Left ventricle myocardium inferior (tissue), 1 donor: ENCODE data around the gene LRRC37A3. TPM values are rescaled to one million over a fixed set of nuclear protein-coding genes. Genes with fewer than 3 reads are reported as not detected.
"Not testable (repeated sequence)": the region's sequence is repeated elsewhere in the genome, so short reads cannot be mapped to it uniquely, and the experiment has no call there.

Experiments
- DNase-seq: peaks from one replicate; pipeline ENCODE4 v3.0.0-alpha.2; 2020
- H3K27ac ChIP-seq: fragments of 200-600 bp; replicated peaks from 2 replicates; pipeline ENCODE4 v1.8.0; 2021
- H3K27me3 ChIP-seq: fragments of 200-600 bp; 2 replicates; pipeline ENCODE4 v1.8.0; 2021; ENCODE audit warnings: low read depth
- H3K36me3 ChIP-seq: fragments of 200-600 bp; 2 replicates; pipeline ENCODE4 v1.8.0; 2021
- H3K4me1 ChIP-seq: fragments of 200-600 bp; 2 replicates; pipeline ENCODE4 v1.8.0; 2021
- H3K4me3 ChIP-seq: fragments of 200-600 bp; 2 replicates; pipeline ENCODE4 v1.8.0; 2021; ENCODE audit warnings: mild to moderate bottlenecking, moderate library complexity
- H3K9me3 ChIP-seq: fragments of 200-600 bp; replicated peaks from 2 replicates; pipeline ENCODE4 v1.8.0; 2021
- CTCF ChIP-seq: fragments of 200-600 bp; IDR thresholded peaks from 2 replicates; pipeline ENCODE4 v1.8.0; 2021; ENCODE audit warnings: antibody characterized with exemption, mild to moderate bottlenecking, borderline replicate concordance
- intact Hi-C: fragments of 100-400 bp; cut with micrococcal nuclease; formaldehyde crosslinking; loops from one replicate; pipeline ENCODE4 v1.11.0; 2022
- total RNA-seq: library from RNA; stranded (reverse); fragmentation: NEBNext Ultra II Directional; extraction: Animal tissue kit (Norgen Biotek cat#: 25700); gene quantifications from one replicate; pipeline ENCODE4 v1.2.1, GENCODE V29; 2021
- donor health status: DM: no; HTN: yes; CAD: no; lungs with severe emphysema.

The LRRC37A3 gene
- total RNA-seq, 1 donor from 2014 or later: 3.5 TPM

DNA sequence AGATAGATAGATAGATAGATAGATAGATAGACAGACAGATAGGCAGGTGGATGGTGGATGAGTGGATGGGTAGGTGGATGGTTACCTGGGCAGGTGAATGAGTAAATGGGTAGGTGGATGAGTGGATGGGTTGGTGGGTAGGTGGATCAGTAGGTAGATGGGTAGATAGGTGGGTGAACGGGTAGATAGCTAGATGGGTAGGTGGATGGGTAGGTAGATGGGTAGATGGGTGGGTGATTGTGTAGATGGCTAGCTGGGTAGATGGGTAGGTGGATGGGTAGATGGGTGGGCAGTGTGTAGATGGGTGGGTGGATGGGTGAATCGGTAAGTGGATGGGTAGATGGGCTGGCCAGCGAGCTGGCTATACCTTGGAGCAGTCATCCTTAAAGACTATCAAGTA is 21.8 kb upstream of the LRRC37A3 start:
- Histone ChIP-seq H3K36me3 (no peaks in the 10 kb centered on the region), H3K27ac (no peak overlapping the region), H3K9me3 (no peaks in the 10 kb centered on the region), H3K4me1 (no peaks in the 10 kb centered on the region), H3K27me3 (no peaks in the 10 kb centered on the region), H3K4me3 (no peak overlapping the region)
- intact Hi-C loops: no loop called here
- no peak for TF ChIP-seq CTCF
- no peak for DNase-seq

GRCh38 chr17:64940055-64940454 is 20.8 kb upstream of the LRRC37A3 start:
- H3K4me3 ChIP-seq: no peak overlapping the region
- TF ChIP-seq CTCF: no peak
- no peak overlapping the region for H3K27ac ChIP-seq
- DNase-seq: no peak
- H3K36me3 ChIP-seq: no peaks in the 10 kb centered on the region
- no peaks in the 10 kb centered on the region for H3K9me3 ChIP-seq
- no peaks in the 10 kb centered on the region for H3K4me1 ChIP-seq
- H3K27me3 ChIP-seq: no peaks in the 10 kb centered on the region
- intact Hi-C loops: no loop called here

DNA sequence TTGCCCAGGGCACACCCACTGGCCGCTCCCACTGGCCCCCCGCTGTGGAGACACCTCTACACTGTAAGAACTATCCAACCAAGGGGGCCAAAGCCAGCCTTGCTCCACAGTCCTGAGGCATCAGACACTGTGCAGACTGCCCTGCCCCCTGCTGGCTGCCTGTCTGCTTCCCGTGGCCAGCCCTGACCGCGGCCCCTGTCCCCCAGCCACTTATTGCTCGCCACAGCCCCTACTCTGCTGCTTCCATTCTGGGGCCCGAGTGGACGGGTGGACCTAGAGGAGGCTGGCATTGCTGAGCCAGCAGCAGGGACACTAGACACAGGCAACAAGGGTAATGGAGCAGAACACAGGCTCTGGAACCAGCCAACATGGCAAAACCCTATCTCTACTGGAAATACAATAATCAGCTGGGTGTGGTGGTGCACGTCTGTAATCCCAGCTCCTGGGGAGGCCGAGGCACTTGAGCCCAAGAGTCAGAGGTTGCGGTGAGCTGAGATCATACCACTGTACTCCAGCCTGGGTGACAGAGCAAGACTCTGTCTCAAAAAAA is 19.7 kb upstream of the LRRC37A3 start:
- peak; percentile 39 for DNase-seq
- Histone ChIP-seq H3K9me3 (no peaks in the 10 kb centered on the region), H3K27me3 (no peaks in the 10 kb centered on the region), H3K36me3 (no peaks in the 10 kb centered on the region), H3K27ac (no peak overlapping the region), H3K4me3 (no peak overlapping the region), H3K4me1 (no peaks in the 10 kb centered on the region)
- TF ChIP-seq CTCF: peak; percentile 61
- intact Hi-C loops: no loop called here

- Histone ChIP-seq H3K4me1 (no peaks in the 10 kb centered on the region), H3K36me3 (no peaks in the 10 kb centered on the region), H3K9me3 (no peaks in the 10 kb centered on the region), H3K27ac (no peak overlapping the region), H3K4me3 (no peak overlapping the region), H3K27me3 (no peaks in the 10 kb centered on the region)
- intact Hi-C loops: no loop called here
- DNase-seq: no peak
- TF ChIP-seq CTCF: no peak
Measured at GRCh38 chr17:64938290-64938689, 19.0 kb upstream of the LRRC37A3 start.

DNA sequence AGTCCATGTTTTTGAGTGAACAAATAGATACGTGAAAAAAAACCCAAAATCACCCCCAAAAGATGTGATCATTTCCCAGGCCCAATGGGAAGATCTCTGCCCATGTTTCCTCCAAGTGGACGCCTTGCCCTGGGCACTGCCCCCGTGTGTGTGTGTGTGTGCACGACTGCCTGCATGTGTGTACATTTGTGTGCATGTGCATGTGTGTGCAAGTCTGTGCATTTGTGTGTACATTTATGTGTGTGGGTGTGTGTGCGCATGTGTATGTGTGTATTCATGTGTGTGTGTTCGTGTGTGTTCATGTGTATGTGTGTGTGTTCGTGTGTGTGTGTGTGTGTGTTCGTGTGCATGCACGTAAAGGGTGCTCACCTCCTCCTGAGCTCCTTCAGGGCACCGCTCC is 16.8 kb upstream of the LRRC37A3 start:
- no peaks in the 10 kb centered on the region for H3K36me3 ChIP-seq
- no peak overlapping the region for H3K4me3 ChIP-seq
- TF ChIP-seq CTCF: no peak
- no peak overlapping the region for H3K27ac ChIP-seq
- H3K4me1 ChIP-seq: no peaks in the 10 kb centered on the region
- intact Hi-C loops: no loop called here
- no peak for DNase-seq
- H3K27me3 ChIP-seq: no peaks in the 10 kb centered on the region
- no peaks in the 10 kb centered on the region for H3K9me3 ChIP-seq

- H3K4me3 ChIP-seq, H3K9me3 ChIP-seq, DNase-seq, intact Hi-C loops, H3K27me3 ChIP-seq, H3K36me3 ChIP-seq, H3K4me1 ChIP-seq, H3K27ac ChIP-seq: not testable (repeated sequence)
Measured at GRCh38 chr17:64934284-64934778, 15.1 kb upstream of the LRRC37A3 start.

DNA sequence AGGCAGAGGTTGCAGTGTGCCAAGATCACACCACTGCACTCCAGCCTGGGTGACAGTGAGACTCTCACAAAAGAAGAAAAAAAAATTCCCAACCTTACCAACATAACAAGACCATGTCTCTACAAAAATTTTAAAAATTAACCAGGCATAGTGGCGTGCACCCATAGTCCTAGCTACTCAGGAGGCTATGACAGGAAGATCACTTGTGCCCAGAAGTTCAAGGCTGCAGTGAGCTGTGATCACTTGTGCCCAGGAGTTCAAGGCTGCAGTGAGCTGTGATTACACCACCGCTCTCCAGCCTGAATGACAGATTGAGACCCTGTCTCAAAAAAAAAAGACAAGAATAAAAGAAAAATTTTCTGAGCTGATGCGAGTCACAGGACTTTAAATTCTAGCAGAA is 13.6 kb upstream of the LRRC37A3 start:
- H3K4me1 ChIP-seq, H3K36me3 ChIP-seq, H3K4me3 ChIP-seq, H3K9me3 ChIP-seq, H3K27ac ChIP-seq, H3K27me3 ChIP-seq, DNase-seq, intact Hi-C loops: not testable (repeated sequence)

DNA sequence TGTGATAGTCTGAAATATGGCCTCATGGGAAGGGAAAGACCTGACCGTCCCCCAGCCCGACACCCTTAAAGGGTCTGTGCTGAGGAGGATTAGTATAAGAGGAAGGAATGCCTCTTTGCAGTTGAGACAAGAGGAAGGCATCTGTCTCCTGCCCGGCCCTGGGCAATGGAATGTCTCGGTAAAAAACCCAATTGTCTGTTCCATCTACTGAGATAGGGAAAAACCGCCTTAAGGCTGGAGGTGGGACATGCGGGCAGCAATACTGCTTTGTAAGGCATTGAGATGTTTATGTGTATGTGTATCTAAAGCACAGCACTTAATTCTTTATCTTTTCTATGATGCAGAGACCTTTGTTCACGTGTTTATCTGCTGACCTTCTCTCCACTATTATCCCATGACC is 11.1 kb upstream of the LRRC37A3 start:
- H3K4me1 ChIP-seq, H3K27ac ChIP-seq, H3K27me3 ChIP-seq, DNase-seq, intact Hi-C loops, H3K9me3 ChIP-seq, H3K36me3 ChIP-seq, H3K4me3 ChIP-seq: not testable (repeated sequence)

GRCh38 chr17:64929419-64930209 is 10.3 kb upstream of the LRRC37A3 start:
- H3K27me3 ChIP-seq, H3K27ac ChIP-seq, intact Hi-C loops, H3K36me3 ChIP-seq, H3K9me3 ChIP-seq, H3K4me1 ChIP-seq, DNase-seq, H3K4me3 ChIP-seq: not testable (repeated sequence)
